Smooth muscle cell of the coronary artery (primary cell): ENCODE measurements around the gene PPP2CA. TPM values are rescaled to one million over a fixed set of nuclear protein-coding genes. Genes with fewer than 3 reads are reported as not detected.

Experiments
- total RNA-seq: library from RNA; depleted of rRNA; stranded (reverse); fragments of >200 nt; gene quantifications from 2 replicates; pipeline ENCODE4 v1.2.3, GENCODE V29; 2014; ENCODE audit warnings: low replicate concordance

Gene PPP2CA
- total RNA-seq, result 53.1 and 82.1 TPM in 2 replicates

GRCh38 chr5:134225780-134226440, at the start of gene PPP2CA:
PPP2CA (minus strand) TSS chr5:134226073; CDS start chr5:134225861, 212 bp downstream.

DNA sequence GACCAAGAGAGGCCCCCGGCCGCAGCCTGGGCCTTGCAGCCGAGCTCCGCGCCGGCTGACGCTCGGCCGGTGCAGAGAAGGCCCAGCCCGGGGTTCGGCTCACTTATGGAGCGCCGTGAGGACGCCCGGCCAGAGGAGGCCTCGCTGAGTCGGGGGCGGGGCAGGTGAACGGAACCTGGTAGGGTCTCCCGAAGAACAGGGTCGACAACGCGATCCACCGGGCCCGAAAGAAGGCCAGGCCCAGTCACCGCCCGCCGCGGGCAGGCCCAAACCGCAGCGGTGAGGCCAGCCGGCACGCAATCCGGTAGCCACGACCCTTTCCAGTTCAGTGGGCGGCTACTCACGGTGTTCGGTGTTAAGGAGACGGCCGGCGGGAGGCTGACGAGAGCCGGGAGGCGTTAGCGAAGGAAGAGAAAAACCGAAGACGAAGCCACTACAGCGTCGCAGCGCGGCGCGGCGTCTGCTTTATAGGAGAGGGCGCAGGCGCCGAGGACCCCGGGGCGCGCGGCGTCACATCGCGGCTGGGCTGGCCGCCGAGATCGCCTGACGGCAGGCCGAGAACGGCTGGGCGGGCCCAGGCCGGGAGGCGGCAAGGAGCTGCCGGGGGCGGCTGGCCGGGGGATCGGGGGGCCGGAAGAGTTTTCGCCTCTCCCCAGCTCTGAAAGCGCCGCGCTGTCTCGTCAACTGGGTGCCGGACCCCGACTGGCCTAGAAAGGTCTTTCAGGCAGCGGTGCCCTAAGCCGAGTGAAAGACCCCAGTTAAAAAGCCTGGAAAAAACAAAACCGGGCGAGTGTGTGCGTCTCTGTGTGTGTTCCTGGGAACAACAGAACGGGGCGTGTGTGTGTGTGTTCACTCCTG, 49.1 kb downstream of the PPP2CA start, which contains the start of gene SKP1:
TSS of gene SKP1 (minus strand) at position 440 of the 858 bp plus-strand sequence. CDS start 2,928 bp downstream, outside the sequence.

Other genes with a start within 250 kb of the PPP2CA start
- 288 and 329 TPM in 2 replicates for gene VDAC1, start 221.1 kb downstream of the PPP2CA start, total RNA-seq
- gene TCF7, start 111.4 kb downstream of the PPP2CA start, total RNA-seq, result 0.45 and 0.94 TPM in 2 replicates
- 199 and 288 TPM in 2 replicates for gene SKP1, start 49.1 kb downstream of the PPP2CA start, total RNA-seq
- gene CDKL3, start 141.1 kb upstream of the PPP2CA start, total RNA-seq, result 0.47 and 1.7 TPM in 2 replicates
- gene UBE2B, start 145.5 kb upstream of the PPP2CA start, total RNA-seq, result 16.7 and 16.9 TPM in 2 replicates
- gene CDKN2AIPNL, start 185.8 kb upstream of the PPP2CA start, total RNA-seq, result 5.7 and 32.3 TPM in 2 replicates